Measurements from ENCODE around the gene CTAGE1.

GRCh38 chr18:22448238-22448637 lies 30.5 kb upstream of the CTAGE1 start:
- no peak for TF ChIP-seq EP300 (IDR thresholded peaks at IDR 0.05)
- TF ChIP-seq CTCF (IDR thresholded peaks at IDR 0.05), result no peak
- TF ChIP-seq POLR2A (IDR thresholded peaks at IDR 0.05), result no peak

Data from sigmoid colon (tissue), 4 donors.